ENCODE measurements around the gene C16orf89.

DNA sequence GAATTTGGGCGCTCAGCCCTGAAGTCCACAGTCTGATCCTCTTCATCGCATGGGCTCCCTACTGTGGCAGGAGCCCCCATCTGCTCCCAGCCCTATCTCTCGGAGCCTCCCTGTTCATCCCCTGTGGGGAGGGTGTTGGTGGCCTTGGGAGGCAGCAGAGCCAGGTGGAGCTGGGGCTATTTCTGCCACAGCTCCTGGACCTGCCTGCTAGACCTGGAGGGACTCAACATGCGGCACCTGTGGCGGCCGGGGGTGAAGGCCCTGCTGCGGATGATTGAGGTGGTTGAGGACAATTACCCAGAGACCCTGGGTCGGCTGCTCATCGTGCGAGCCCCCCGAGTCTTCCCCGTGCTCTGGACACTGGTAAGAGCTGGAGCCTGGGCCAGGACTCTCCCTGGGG is 62.5 kb downstream of the C16orf89 start:
- TF ChIP-seq POLR2A (IDR thresholded peaks at IDR 0.05; ENCODE audit: low read length) (no peak), GATA1 (IDR thresholded peaks at IDR 0.05; ENCODE audit: low read depth, low read length) (no peak)
